K562 (cell line): ENCODE results near the gene TRIM2. TPM values are rescaled to one million over a fixed set of nuclear protein-coding genes. Genes with fewer than 3 reads are reported as not detected.
"Not testable (repeated sequence)": the region's sequence is repeated elsewhere in the genome, so short reads cannot be mapped to it uniquely, and the experiment has no call there.

Experiments
- ATAC-seq: fragments of 200-7000 bp; cut with Tn5 transposase; 3 replicates; pipeline ENCODE4 v1.9.1; 2020; ENCODE audit warnings: moderate library complexity
- BruUV-seq: library from RNA; stranded (reverse); fragments of 400-500 nt; replicated peaks from 2 replicates; lab custom pipeline; 2021; lab: Mats Ljungman, UMichigan
- CTCF ChIA-PET: fragments of 300-600 bp; formaldehyde crosslinking; extraction: SDS; loops from one replicate; lab custom pipeline; 2021; ENCODE audit warnings: low intra/inter-chr PET ratio; lab: Yijun Ruan, JAX
- POLR2A ChIA-PET: fragments of 300-600, 350-650 bp; sonication (Branson Sonifier 250); formaldehyde crosslinking; extraction: SDS; loops from one replicate; lab custom pipeline; 2021; ENCODE audit warnings: antibody characterized with exemption, inconsistent platforms; lab: Yijun Ruan, JAX
- DNase-seq, 4 experiments: peaks; one replicate each; pipeline versions ENCODE4 v3.0.0 to v3.0.0-alpha.2; 2011 to 2018; ENCODE audit warnings: low spot score in 3 of 4, mixed read lengths in 3 of 4; ENCODE audit errors: extremely low read depth in 1 of 4
- FAIRE-seq: peaks from 2 replicates; lab custom pipeline; 2011; peaks lifted over from hg19 to GRCh38; lab: Jason Lieb, UNC
- H2AFZ ChIP-seq: 2 replicates; pipeline ENCODE4 v1.6.0; 2011; ENCODE audit warnings: low read depth, low read length, control low read depth, inconsistent platforms
- H3K27ac ChIP-seq: fragments of 200-600 bp; 3 replicates; pipeline ENCODE4 v1.8.0; 2011; ENCODE audit warnings: low read depth, mild to moderate bottlenecking, control low read depth, inconsistent platforms, low read length, moderate library complexity, mixed read lengths; ENCODE audit errors: extremely low read depth
- H3K27me3 ChIP-seq, 2 experiments: fragments of 300-600 bp in 1 of 2; 2 replicates in 1 of 2; 3 replicates in 1 of 2; pipeline versions ENCODE4 v1.6.0 to v1.8.0; 2011; ENCODE audit warnings: inconsistent platforms in 2 of 2, low read length in 2 of 2, mild to moderate bottlenecking in 1 of 2, mixed read lengths in 1 of 2, moderate library complexity in 1 of 2; ENCODE audit not compliant: control insufficient read depth in 2 of 2, insufficient read depth in 2 of 2
- H3K36me3 ChIP-seq: fragments of 300-600 bp; 3 replicates; pipeline ENCODE4 v1.8.0; 2011; ENCODE audit warnings: mild to moderate bottlenecking, low read length, inconsistent platforms; ENCODE audit not compliant: control insufficient read depth, insufficient read depth
- H3K4me1 ChIP-seq, 2 experiments: fragments of 200-600 bp in 1 of 2; replicated peaks in 1 of 2; 2 replicates in 1 of 2; 3 replicates in 1 of 2; pipeline versions ENCODE4 v1.5.1 to v1.8.0; 2011; ENCODE audit warnings: inconsistent platforms in 2 of 2, low read length in 2 of 2, mild to moderate bottlenecking in 1 of 2, mixed read lengths in 1 of 2, moderate library complexity in 1 of 2; ENCODE audit not compliant: control insufficient read depth in 2 of 2, insufficient read depth in 2 of 2
- H3K4me2 ChIP-seq: 2 replicates; pipeline ENCODE4 v1.6.1; 2011; ENCODE audit warnings: low read length, control low read depth, inconsistent platforms, mixed read lengths; ENCODE audit not compliant: insufficient read depth
- H3K4me3 ChIP-seq: fragments of 200-600 bp; sonication (generic), shearing (Covaris generic); 2 replicates; pipeline ENCODE4 v1.5.1; 2016; ENCODE audit warnings: control low read depth, inconsistent platforms
- H3K79me2 ChIP-seq: fragments of 200-600 bp; 3 replicates; pipeline ENCODE4 v1.8.0; 2011; ENCODE audit warnings: low read length, inconsistent platforms; ENCODE audit not compliant: control insufficient read depth, insufficient read depth
- H3K9ac ChIP-seq, 2 experiments: 2 replicates each; pipeline versions ENCODE4 v1.6.0 to v1.6.1; 2011; ENCODE audit warnings: low read depth in 2 of 2, low read length in 2 of 2, control low read depth in 1 of 2, inconsistent platforms in 1 of 2, mild to moderate bottlenecking in 1 of 2, mixed read lengths in 1 of 2; ENCODE audit not compliant: insufficient read depth in 1 of 2
- H3K9me1 ChIP-seq: one replicate; pipeline ENCODE4 v1.6.0; 2011; ENCODE audit warnings: inconsistent platforms, mild to moderate bottlenecking, low read length, moderate library complexity; ENCODE audit not compliant: control insufficient read depth, insufficient read depth
- H3K9me3 ChIP-seq: replicated peaks from 2 replicates; pipeline ENCODE4 v1.5.1; 2011; ENCODE audit warnings: low read depth, low read length, inconsistent platforms; ENCODE audit not compliant: control insufficient read depth, insufficient read depth
- H4K20me1 ChIP-seq: replicated peaks from 2 replicates; pipeline ENCODE4 v1.6.1; 2011; ENCODE audit warnings: low read length, inconsistent platforms, mixed read lengths; ENCODE audit not compliant: control insufficient read depth, insufficient read depth
- ATF3 ChIP-seq, 2 experiments: fragments of 450-650 bp in 1 of 2; sonication (generic) in 1 of 2; formaldehyde crosslinking in 1 of 2; IDR thresholded peaks in 1 of 2; conservative IDR thresholded peaks in 1 of 2; 2 replicates each; pipeline versions ENCODE4 v1.6.1 to v1.8.1; 2016 to 2023; ENCODE audit warnings: mild to moderate bottlenecking in 2 of 2, moderate library complexity in 2 of 2, inconsistent platforms in 1 of 2, missing genetic modification reagents in 1 of 2
- CEBPB ChIP-seq: fragments of 450-650 bp; IDR thresholded peaks from 2 replicates; pipeline ENCODE4 v1.6.1; 2016; ENCODE audit warnings: missing genetic modification characterization, missing compliant biosample characterization
- CEBPG ChIP-seq, 3 experiments: fragments of 200-800 bp in 1 of 3; sonication (Bioruptor generic) in 1 of 3; sonication (generic) in 1 of 3; formaldehyde crosslinking in 1 of 3; IDR thresholded peaks in 2 of 3; conservative IDR thresholded peaks in 1 of 3; 2 replicates each; pipeline versions ENCODE4 v1.6.1 to v1.8.0; 2016 to 2022; ENCODE audit warnings: missing compliant biosample characterization in 2 of 3, missing genetic modification characterization in 2 of 3, mild to moderate bottlenecking in 1 of 3, missing genetic modification reagents in 1 of 3
- ZFPM2 ChIP-seq: fragments of 250-450 bp; sonication (Bioruptor Pico); IDR thresholded peaks from 2 replicates; pipeline ENCODE4 v1.5.1; 2022; ENCODE audit warnings: mild to moderate bottlenecking
- WGBS: fragments of 100-300 bp; shearing (Covaris generic); methylation state at CpG from one replicate; pipeline ENCODE4 v1.1.6; 2016; ENCODE audit warnings: low coverage, mixed read lengths; ENCODE audit not compliant: insufficient coverage; ENCODE audit errors: missing lambda C conversion rate; 5-methylcytosine and 5-hydroxymethylcytosine counted together
- in situ Hi-C: fragments of 300-500 bp; cut with MboI; formaldehyde crosslinking; loops from 4 replicates; pipeline ENCODE4 v1.15.0; 2018; ENCODE audit warnings: inconsistent platforms, mixed read lengths
- intact Hi-C: fragments of 100-400 bp; cut with micrococcal nuclease; formaldehyde crosslinking; loops from 2 replicates; pipeline ENCODE4 v1.14.2; 2022
- polyA plus RNA-seq, 8 experiments: library from polyadenylated mRNA; depleted of rRNA in 4 of 8; stranded (reverse) in 5 of 8; unstranded in 3 of 8; fragments of >200 nt; fragmentation: Nextera tagmentation in 2 of 8; fragmentation: Illumina TruSeq in 1 of 8; extraction: Ambion mirVana in 2 of 8; extraction: Trizol in 1 of 8; gene quantifications; 2 replicates each; pipeline versions ENCODE4 v1.2.1 to v1.2.3, GENCODE V29; 2011 to 2014; ENCODE audit warnings: inconsistent platforms in 1 of 8, missing spikeins in 1 of 8
- total RNA-seq, 7 experiments: library from RNA; depleted of rRNA in 6 of 7; stranded (reverse); fragments of >200 nt in 6 of 7; fragmentation: Illumina TruSeq in 2 of 7; extraction: Trizol in 2 of 7; gene quantifications; 2 replicates each; pipeline versions ENCODE4 v1.2.1 to v1.2.3, GENCODE V29; 2011 to 2021; ENCODE audit warnings: low replicate concordance in 1 of 7

The TRIM2 gene
- total and polyA plus RNA-seq, 9 of the 15 experiments (the other 6 are each of a cell fraction or from before 2014, with no cell fraction given) = 0.01 to 0.41 (median 0.13) TPM; not detected in 1

- H3K9me1 ChIP-seq, H4K20me1 ChIP-seq, DNase-seq, H3K36me3 ChIP-seq, CTCF ChIA-PET, BruUV-seq, ATAC-seq, intact Hi-C loops, H3K4me1 ChIP-seq, H3K4me2 ChIP-seq, H3K9me3 ChIP-seq, H3K9ac ChIP-seq, in situ Hi-C loops, H3K27ac ChIP-seq, FAIRE-seq, H3K79me2 ChIP-seq, H2AFZ ChIP-seq, H3K4me3 ChIP-seq: not testable (repeated sequence)
- POLR2A ChIA-PET = interaction anchor here (2.1 kb wide), 1 partner anchor 14 kb away, joined by 4 read pairs; no protein-coding TSS in a partner anchor
- peaks cover 3 to 11% of the 10 kb centered on the region in 2 experiments for H3K27me3 ChIP-seq
- WGBS = 0% methylated on average over 5 of the region's 5 CpGs
Observed at GRCh38 chr4:153165236-153165635, 39.0 kb upstream of the TRIM2 start.

GRCh38 chr4:153166716-153167501, 37.3 kb upstream of the TRIM2 start:
- intact Hi-C loops = no loop called here
- WGBS = 3% methylated on average over 5 of the region's 5 CpGs
- peak; percentile 58 for TF ChIP-seq ATF3 (IDR thresholded peaks at IDR 0.05)
- no peak for TF ChIP-seq ATF3 (CRISPR knock-in tag; conservative IDR thresholded peaks at IDR 0.05)
- no peak for TF ChIP-seq CEBPG (CRISPR knock-in tag; IDR thresholded peaks at IDR 0.05)
- TF ChIP-seq CEBPG (tag; conservative IDR thresholded peaks at IDR 0.05 in 1 of 2, IDR thresholded peaks at IDR 0.05 in 1 of 2) = peak; percentile 45 to 78; a peak in 3 of 4 replicates
- no peak for TF ChIP-seq ZFPM2 (CRISPR knock-in tag)
- peak; percentile 38; the same call in 1 of the 2 replicates for TF ChIP-seq CEBPB (tag)
- H3K9me1 ChIP-seq = peaks cover 3% of the 10 kb centered on the region
- no peak overlapping the region for H2AFZ ChIP-seq
- in situ Hi-C loops = no loop called here
- no peak overlapping the region for H3K4me3 ChIP-seq
- no peaks in the 10 kb centered on the region for H3K9me3 ChIP-seq
- H3K9ac ChIP-seq = no peak overlapping the region
- no peak overlapping the region for H3K4me2 ChIP-seq
- POLR2A ChIA-PET = interaction anchor here (1.0 kb wide), 1 partner anchor 80 kb away, joined by 3 read pairs; no protein-coding TSS in a partner anchor
- CTCF ChIA-PET = no interaction called here
- H3K4me1 ChIP-seq = no peaks in the 10 kb centered on the region
- peaks cover 10 to 16% of the 10 kb centered on the region in 2 experiments for H3K27me3 ChIP-seq
- no peak for DNase-seq
- no TSS peak for BruUV-seq
- H3K27ac ChIP-seq = no peak overlapping the region
- no peak for FAIRE-seq
- H3K36me3 ChIP-seq = no peaks in the 10 kb centered on the region
- no peaks in the 10 kb centered on the region for H3K79me2 ChIP-seq
- ATAC-seq = no peak
- no peaks in the 10 kb centered on the region for H4K20me1 ChIP-seq
